ENCODE data around the gene PICALM. TPM values are rescaled to one million over a fixed set of nuclear protein-coding genes. Genes with fewer than 3 reads are reported as not detected.

Gene PICALM
- total and polyA plus RNA-seq, 2 donors (not counting 1 experiment from before 2014, with no cell fraction given), result 48.4 to 165 TPM

DNA sequence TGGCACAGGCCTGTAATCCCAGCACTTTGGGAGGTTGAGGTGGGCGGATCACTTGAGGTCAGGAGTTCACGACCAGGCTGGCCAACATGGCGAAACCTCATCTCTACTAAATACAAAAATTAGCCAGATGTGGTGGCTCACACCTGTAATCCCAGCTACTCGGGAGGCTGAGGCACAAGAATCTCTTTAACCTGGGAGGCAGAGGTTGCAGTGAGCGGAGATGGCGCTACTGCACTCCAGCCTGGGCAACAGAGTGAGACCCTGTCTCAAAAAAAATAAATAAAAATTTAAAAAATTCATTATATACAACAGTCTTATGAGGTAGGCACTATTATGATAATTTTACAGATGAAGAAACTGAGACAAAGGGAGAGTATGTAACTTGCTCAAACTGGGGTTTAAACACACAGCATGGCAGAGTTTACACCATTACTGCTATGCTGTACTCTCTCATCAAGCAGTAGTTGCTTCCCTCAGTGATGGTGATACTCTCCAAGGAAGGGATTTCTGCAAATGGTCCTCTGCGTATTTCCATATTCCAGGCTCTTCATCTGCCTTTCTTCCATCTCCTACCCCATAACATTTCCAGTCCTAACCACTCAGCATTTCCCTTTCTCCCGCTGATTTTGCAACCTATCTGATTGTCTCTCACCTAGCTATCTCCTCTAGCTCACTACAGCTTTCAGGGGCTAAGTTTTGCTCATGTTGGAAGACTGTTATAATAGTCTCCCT lies 118.4 kb downstream of the PICALM start:
- no peak overlapping the region for H3K9ac ChIP-seq (ENCODE audit: low read length)
- CTCF ChIA-PET, result no interaction called here
- H3K4me1 ChIP-seq (ENCODE audit: control insufficient read depth in 2 of 2, insufficient read depth in 2 of 2, low read length in 2 of 2), result no peaks in the 10 kb centered on the region
- 97% methylated on average over 5 of the region's 8 CpGs for WGBS (ENCODE audit: insufficient coverage)
- no peak overlapping the region for H3K4me2 ChIP-seq (replicated peaks; ENCODE audit: low read depth, low read length, poor library complexity, severe bottlenecking)
- Mint-ChIP-seq H3K4me1 (no peaks in the 10 kb centered on the region), H3K27me3 (no peaks in the 10 kb centered on the region), H3K4me3 (no peak overlapping the region), H3K27ac (no peak overlapping the region), H3K9me3 (ENCODE audit: insufficient read depth) (peaks cover 5% of the 10 kb centered on the region)
- TF ChIP-seq CTCF (IDR thresholded peaks at IDR 0.05), result no peak
- TF ChIP-seq EZH2 (IDR thresholded peaks at IDR 0.05; ENCODE audit: borderline replicate concordance, insufficient read depth, low read depth, low read length, poor library complexity, severe bottlenecking), result no peak
- H3K27ac ChIP-seq (ENCODE audit: low read length in 2 of 2), result no peak overlapping the region
- H4K20me1 ChIP-seq (ENCODE audit: control insufficient read depth, insufficient read depth, low read length, poor library complexity, severe bottlenecking), result no peaks in the 10 kb centered on the region
- H3K4me3 ChIP-seq (ENCODE audit: control extremely low read depth in 1 of 5, extremely low read depth in 1 of 5, insufficient read depth in 1 of 5, low read depth in 2 of 5, low read length in 4 of 5), result no peak overlapping the region
- H2AFZ ChIP-seq (ENCODE audit: insufficient read depth, low read depth, low read length, poor library complexity, severe bottlenecking), result no peak overlapping the region
- POLR2A ChIA-PET, result no interaction called here
- peaks cover 3 to 4% of the 10 kb centered on the region in 2 experiments for H3K36me3 ChIP-seq (replicated peaks in 1 of 2; ENCODE audit: control extremely low read depth in 1 of 2, control insufficient read depth in 1 of 2, extremely low read depth in 1 of 2, insufficient read depth in 2 of 2, low read length in 1 of 2)
- no peaks in the 10 kb centered on the region for H3K79me2 ChIP-seq (ENCODE audit: control insufficient read depth, insufficient read depth, low read length)
- intact Hi-C loops (cut with micrococcal nuclease), result no loop called here
- H3K27me3 ChIP-seq (replicated peaks in 1 of 4; ENCODE audit: control extremely low read depth in 1 of 4, control insufficient read depth in 3 of 4, insufficient read depth in 4 of 4, low read length in 3 of 4), result no peaks in the 10 kb centered on the region
- H3K9me3 ChIP-seq (ENCODE audit: control extremely low read depth in 1 of 3, control insufficient read depth in 2 of 3, insufficient read depth in 1 of 3, low read length in 2 of 3), result peaks cover 1 to 4% (median 2%) of the 10 kb centered on the region in 3 donors
- ATAC-seq (ENCODE audit: low read depth) (no peak), DNase-seq (no peak)

- CTCF ChIA-PET, result no interaction called here
Measured at GRCh38 chr11:85949798-85950197, 119.1 kb downstream of the PICALM start.

More at GRCh38 chr11:85949798-85950197, 119.1 kb downstream of the PICALM start:
- Histone ChIP-seq H3K27me3 (replicated peaks in 1 of 4; ENCODE audit: control extremely low read depth in 1 of 4, control insufficient read depth in 3 of 4, insufficient read depth in 4 of 4, low read length in 3 of 4) (no peaks in the 10 kb centered on the region), H3K36me3 (replicated peaks in 1 of 2; ENCODE audit: control extremely low read depth in 1 of 2, control insufficient read depth in 1 of 2, extremely low read depth in 1 of 2, insufficient read depth in 2 of 2, low read length in 1 of 2) (peaks cover 0 to 4% of the 10 kb centered on the region in 2 experiments), H4K20me1 (ENCODE audit: control insufficient read depth, insufficient read depth, low read length, poor library complexity, severe bottlenecking) (no peaks in the 10 kb centered on the region), H2AFZ (ENCODE audit: insufficient read depth, low read depth, low read length, poor library complexity, severe bottlenecking) (no peak overlapping the region), H3K4me2 (replicated peaks; ENCODE audit: low read depth, low read length, poor library complexity, severe bottlenecking) (no peak overlapping the region), H3K27ac (ENCODE audit: low read length in 2 of 2) (no peak overlapping the region), H3K79me2 (ENCODE audit: control insufficient read depth, insufficient read depth, low read length) (no peaks in the 10 kb centered on the region), H3K4me1 (ENCODE audit: control insufficient read depth in 2 of 2, insufficient read depth in 2 of 2, low read length in 2 of 2) (no peaks in the 10 kb centered on the region), H3K4me3 (ENCODE audit: control extremely low read depth in 1 of 5, extremely low read depth in 1 of 5, insufficient read depth in 1 of 5, low read depth in 2 of 5, low read length in 4 of 5) (no peak overlapping the region), H3K9me3 (ENCODE audit: control extremely low read depth in 1 of 3, control insufficient read depth in 2 of 3, insufficient read depth in 1 of 3, low read length in 2 of 3) (peaks cover 1 to 11% (median 8%) of the 10 kb centered on the region in 3 donors), H3K9ac (ENCODE audit: low read length) (no peak overlapping the region)
- TF ChIP-seq CTCF (IDR thresholded peaks at IDR 0.05), result no peak
- no peak for TF ChIP-seq EZH2 (IDR thresholded peaks at IDR 0.05; ENCODE audit: borderline replicate concordance, insufficient read depth, low read depth, low read length, poor library complexity, severe bottlenecking)
- DNase-seq (no peak), ATAC-seq (ENCODE audit: low read depth) (no peak)
- Mint-ChIP-seq H3K9me3 (ENCODE audit: insufficient read depth) (peaks cover 5% of the 10 kb centered on the region), H3K4me3 (no peak overlapping the region), H3K27me3 (no peaks in the 10 kb centered on the region), H3K4me1 (no peaks in the 10 kb centered on the region), H3K27ac (no peak overlapping the region)
- 100% methylated on average over 1 of the region's 1 CpG for WGBS (ENCODE audit: insufficient coverage)
- POLR2A ChIA-PET, result no interaction called here
- intact Hi-C loops (cut with micrococcal nuclease), result no loop called here

Data from B cell (primary cell).